Mesothelial cell of epicardium (in vitro differentiated cells): ENCODE data around the gene MANSC1. TPM values are rescaled to one million over a fixed set of nuclear protein-coding genes. Genes with fewer than 3 reads are reported as not detected.

Experiments
- DNase-seq, 2 experiments: peaks; one replicate each; pipeline ENCODE4 v3.0.0; 2021; ENCODE audit warnings: low spot score in 2 of 2; ENCODE audit not compliant: unreplicated experiment in 2 of 2
- H3K27ac Mint-ChIP-seq: 2 replicates; pipeline ENCODE4 v1.8.0; 2021; ENCODE audit warnings: mixed read lengths
- H3K27me3 Mint-ChIP-seq: 2 replicates; pipeline ENCODE4 v1.8.0; 2021; ENCODE audit warnings: low read depth, mixed read lengths
- H3K36me3 Mint-ChIP-seq: 2 replicates; pipeline ENCODE4 v1.8.0; 2021; ENCODE audit warnings: mixed read lengths
- H3K4me1 Mint-ChIP-seq: 2 replicates; pipeline ENCODE4 v1.8.0; 2021; ENCODE audit warnings: mixed read lengths
- H3K4me3 Mint-ChIP-seq: 2 replicates; pipeline ENCODE4 v1.8.0; 2021; ENCODE audit warnings: mild to moderate bottlenecking, moderate library complexity, mixed read lengths
- H3K9me3 Mint-ChIP-seq: 2 replicates; pipeline ENCODE4 v1.8.0; 2021; ENCODE audit warnings: mixed read lengths
- total RNA-seq: library from RNA; stranded (reverse); gene quantifications from 3 replicates; pipeline ENCODE4 v1.2.1, GENCODE V29; 2021
- TF ChIP-seq, protein P1 (sequence below): fragments of 200-600 bp; sonication (generic); IDR thresholded peaks from one replicate; pipeline ENCODE4 v1.5.0; 2021; ENCODE audit warnings: antibody characterized with exemption; ENCODE audit not compliant: unreplicated experiment

The MANSC1 gene
- total RNA-seq, result 15.4 to 17.2 TPM (median 16.6 TPM) in 3 replicates

- Mint-ChIP-seq H3K36me3 (peaks cover 12% of the 10 kb centered on the region), H3K4me1 (peaks cover 12% of the 10 kb centered on the region), H3K9me3 (peaks cover 9% of the 10 kb centered on the region), H3K27ac (peak within 1 kb of the TSS; percentile 16), H3K27me3 (no peaks in the 10 kb centered on the region), H3K4me3 (peak within 1 kb of the TSS; percentile 76)
- peak; percentile 36 to 70 for DNase-seq
- TF ChIP-seq, protein P1, sequence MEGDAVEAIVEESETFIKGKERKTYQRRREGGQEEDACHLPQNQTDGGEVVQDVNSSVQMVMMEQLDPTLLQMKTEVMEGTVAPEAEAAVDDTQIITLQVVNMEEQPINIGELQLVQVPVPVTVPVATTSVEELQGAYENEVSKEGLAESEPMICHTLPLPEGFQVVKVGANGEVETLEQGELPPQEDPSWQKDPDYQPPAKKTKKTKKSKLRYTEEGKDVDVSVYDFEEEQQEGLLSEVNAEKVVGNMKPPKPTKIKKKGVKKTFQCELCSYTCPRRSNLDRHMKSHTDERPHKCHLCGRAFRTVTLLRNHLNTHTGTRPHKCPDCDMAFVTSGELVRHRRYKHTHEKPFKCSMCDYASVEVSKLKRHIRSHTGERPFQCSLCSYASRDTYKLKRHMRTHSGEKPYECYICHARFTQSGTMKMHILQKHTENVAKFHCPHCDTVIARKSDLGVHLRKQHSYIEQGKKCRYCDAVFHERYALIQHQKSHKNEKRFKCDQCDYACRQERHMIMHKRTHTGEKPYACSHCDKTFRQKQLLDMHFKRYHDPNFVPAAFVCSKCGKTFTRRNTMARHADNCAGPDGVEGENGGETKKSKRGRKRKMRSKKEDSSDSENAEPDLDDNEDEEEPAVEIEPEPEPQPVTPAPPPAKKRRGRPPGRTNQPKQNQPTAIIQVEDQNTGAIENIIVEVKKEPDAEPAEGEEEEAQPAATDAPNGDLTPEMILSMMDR, result peak; percentile 71
Measured at GRCh38 chr12:12349711-12350665, at the start of gene MANSC1. MANSC1 (minus strand) TSS chr12:12350242; CDS start chr12:12343314, 6,928 bp downstream.

GRCh38 chr12:12399161-12399560, 49.1 kb upstream of the MANSC1 start:
- peaks cover 9% of the 10 kb centered on the region for H3K36me3 Mint-ChIP-seq
- H3K9me3 Mint-ChIP-seq, result peaks cover 11% of the 10 kb centered on the region
- no peak overlapping the region for H3K27ac Mint-ChIP-seq
- H3K27me3 Mint-ChIP-seq, result no peaks in the 10 kb centered on the region
- H3K4me3 Mint-ChIP-seq, result no peak overlapping the region
- H3K4me1 Mint-ChIP-seq, result peaks cover 38% of the 10 kb centered on the region
- no peak for DNase-seq
- TF ChIP-seq, protein P1, result no peak

DNA sequence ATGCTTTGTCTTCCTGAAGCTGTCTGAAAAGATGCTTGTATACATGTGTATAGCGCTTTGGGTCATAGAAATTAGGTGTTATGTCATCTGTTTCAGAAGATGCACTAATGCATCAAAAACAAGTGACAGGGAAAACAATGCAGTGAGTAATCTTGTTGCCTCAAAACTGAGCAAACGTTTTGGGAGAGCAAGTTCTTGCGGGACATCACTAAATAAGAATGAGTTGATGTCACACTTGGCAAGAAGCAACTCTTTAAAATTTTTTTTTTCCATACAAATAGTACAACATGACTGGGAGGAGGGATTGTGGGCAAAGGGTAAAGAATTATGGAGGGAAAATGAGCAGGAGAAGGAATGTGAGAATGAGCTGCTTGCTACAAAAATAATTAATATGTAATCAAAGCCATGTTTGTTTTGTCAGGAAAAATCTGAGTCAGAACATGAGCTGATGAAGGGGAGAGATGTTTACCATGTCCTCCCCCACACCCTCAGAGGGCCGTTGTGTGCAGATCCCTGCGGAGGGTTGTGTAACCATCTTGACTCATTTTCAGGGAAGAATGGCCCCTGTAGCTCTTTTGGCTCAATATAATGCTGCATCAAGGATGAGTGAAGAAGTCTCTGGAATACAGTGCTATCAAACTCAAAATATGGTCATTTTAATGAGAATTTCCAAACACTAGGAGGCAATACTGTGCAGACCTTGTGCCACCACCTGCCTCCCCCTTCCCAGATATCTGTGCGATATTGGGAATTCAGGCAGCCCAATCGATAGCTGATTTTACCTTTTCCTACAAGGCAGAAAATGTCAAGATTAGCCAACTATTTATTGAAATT, 48.2 kb upstream of the MANSC1 start:
- TF ChIP-seq, protein P1, result no peak
- peaks cover 29% of the 10 kb centered on the region for H3K4me1 Mint-ChIP-seq
- peaks cover 9% of the 10 kb centered on the region for H3K36me3 Mint-ChIP-seq
- H3K4me3 Mint-ChIP-seq, result no peak overlapping the region
- H3K9me3 Mint-ChIP-seq, result peaks cover 11% of the 10 kb centered on the region
- peak overlapping the region; percentile 64 for H3K27ac Mint-ChIP-seq
- no peak for DNase-seq
- no peaks in the 10 kb centered on the region for H3K27me3 Mint-ChIP-seq

DNA sequence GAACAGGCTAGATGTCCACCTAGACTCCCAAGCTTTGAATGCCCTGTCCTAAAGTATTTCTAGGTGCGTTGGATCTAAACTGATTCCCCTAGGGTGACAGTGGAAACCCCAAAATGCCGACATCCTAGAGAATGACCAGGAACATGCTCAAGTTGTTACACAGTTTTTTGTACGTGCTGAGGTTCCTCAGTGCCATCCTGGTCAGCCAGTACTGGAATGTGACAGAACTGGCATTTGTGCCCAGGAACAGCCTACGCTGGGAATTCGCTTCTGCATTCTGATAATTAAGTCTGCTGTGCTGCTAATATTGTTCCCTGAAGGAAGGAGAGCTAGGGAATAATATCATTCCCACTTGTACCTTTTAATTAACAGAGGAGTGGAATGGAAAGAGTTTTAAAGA, 47.1 kb upstream of the MANSC1 start:
- H3K4me3 Mint-ChIP-seq, result no peak overlapping the region
- TF ChIP-seq, protein P1, result no peak
- H3K9me3 Mint-ChIP-seq, result peaks cover 10% of the 10 kb centered on the region
- peaks cover 7% of the 10 kb centered on the region for H3K36me3 Mint-ChIP-seq
- no peaks in the 10 kb centered on the region for H3K27me3 Mint-ChIP-seq
- no peak for DNase-seq
- peaks cover 27% of the 10 kb centered on the region for H3K4me1 Mint-ChIP-seq
- peak overlapping the region; percentile 40 for H3K27ac Mint-ChIP-seq

GRCh38 chr12:12396694-12397093, 46.7 kb upstream of the MANSC1 start:
- Mint-ChIP-seq H3K36me3 (peaks cover 5% of the 10 kb centered on the region), H3K9me3 (peaks cover 8% of the 10 kb centered on the region), H3K4me1 (peaks cover 28% of the 10 kb centered on the region), H3K4me3 (no peak overlapping the region), H3K27me3 (no peaks in the 10 kb centered on the region), H3K27ac (peak overlapping the region; percentile 40)
- TF ChIP-seq, protein P1, result no peak
- DNase-seq, result no peak
